Central memory CD4-positive, alpha-beta T cell (primary cell): ENCODE data around the gene GRIA2.

Experiments
- DNase-seq: peaks from one replicate; pipeline ENCODE4 v3.0.0; 2022

GRIA2 gene

GRCh38 chr4:157405070-157405469, 184.5 kb downstream of the GRIA2 start:
- no peak for DNase-seq
